HG03571 (cell line): ENCODE measurements around the gene SLC39A8.

Experiments
- ATAC-seq: cut with Tn5 transposase; IDR thresholded peaks from one replicate; pipeline ENCODE4 v1.9.1; 2021; ENCODE audit not compliant: unreplicated experiment

Gene SLC39A8

GRCh38 chr4:102341201-102341600, 4.1 kb downstream of the SLC39A8 start:
- ATAC-seq: no peak

DNA sequence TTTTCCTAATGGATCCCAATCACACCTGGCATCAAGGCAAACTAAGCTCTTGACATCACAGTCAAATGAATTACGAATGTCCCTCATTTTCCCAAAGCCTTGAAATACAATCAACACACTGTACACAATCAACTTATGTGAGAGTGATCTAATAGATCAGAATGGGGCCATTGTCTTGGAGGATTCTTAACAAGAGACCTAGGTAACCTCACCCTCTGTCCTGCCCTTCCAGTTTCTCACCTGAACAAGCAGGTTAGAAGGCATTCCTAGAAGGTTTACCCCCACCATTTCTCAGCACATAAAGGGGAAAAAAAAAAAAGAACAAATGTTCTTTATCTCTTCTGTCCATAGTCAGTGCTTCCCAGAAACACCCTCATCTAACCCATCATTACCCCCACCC, 6.3 kb downstream of the SLC39A8 start:
- no peak for ATAC-seq

DNA sequence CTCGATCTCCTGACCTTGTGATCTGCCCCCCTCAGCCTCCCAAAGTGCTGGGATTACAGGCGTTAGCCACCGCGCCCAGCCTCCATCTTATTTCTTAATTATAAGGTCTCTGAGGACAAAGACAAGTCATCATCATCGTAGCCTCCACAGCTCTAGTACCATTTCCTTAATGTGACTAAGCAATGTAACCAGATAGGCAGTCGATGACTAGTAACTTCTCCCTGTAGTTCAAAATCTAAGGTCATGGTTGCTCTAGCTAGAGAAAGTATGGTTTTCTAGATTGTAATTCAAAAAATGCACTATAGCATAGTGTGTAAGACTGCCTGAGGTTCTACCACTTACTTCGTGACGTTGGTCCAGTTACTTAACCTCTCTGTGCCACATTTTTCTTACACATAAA, 6.9 kb downstream of the SLC39A8 start:
- no peak for ATAC-seq

- ATAC-seq: no peak
These were observed 9.7 kb downstream of the SLC39A8 start for GRCh38 chr4:102335616-102336015.

DNA sequence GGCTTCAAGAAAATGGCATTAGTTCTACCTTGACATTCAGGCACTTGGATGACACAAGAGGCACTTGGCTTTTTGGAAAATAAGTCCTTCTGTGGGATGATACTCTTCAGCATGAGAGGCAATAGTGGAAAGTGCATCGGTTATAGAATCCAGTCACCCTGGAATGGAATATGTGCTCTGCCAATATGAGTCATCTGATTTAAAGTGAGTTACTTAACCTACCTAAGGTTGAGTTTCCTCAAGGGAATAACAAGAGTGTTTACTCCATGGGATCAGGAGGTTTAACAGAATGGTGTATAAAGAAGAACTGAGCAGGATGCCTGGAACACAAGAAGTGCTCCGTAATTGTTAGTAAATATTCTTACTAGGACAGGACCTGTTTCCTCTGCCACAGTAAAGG, 10.7 kb downstream of the SLC39A8 start:
- ATAC-seq: no peak

DNA sequence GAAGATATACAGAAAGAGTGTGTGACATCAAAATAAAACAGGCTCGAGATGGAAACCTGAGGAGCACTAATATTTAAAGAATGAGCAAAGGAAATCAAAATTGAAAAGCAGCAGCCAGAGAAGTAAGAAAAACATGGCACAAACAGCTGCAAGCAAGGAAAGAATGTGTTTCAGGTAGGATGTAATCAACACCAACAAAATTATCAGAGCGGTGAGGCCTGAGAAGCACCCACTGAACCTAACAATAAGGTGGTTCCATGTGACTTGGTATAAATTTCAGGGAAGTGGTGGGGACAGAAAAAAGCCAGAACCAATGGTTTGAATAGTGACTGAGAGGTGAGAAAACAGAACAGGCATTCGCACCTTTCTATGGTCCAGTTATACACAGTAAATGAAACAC, 11.5 kb downstream of the SLC39A8 start:
- ATAC-seq: no peak

DNA sequence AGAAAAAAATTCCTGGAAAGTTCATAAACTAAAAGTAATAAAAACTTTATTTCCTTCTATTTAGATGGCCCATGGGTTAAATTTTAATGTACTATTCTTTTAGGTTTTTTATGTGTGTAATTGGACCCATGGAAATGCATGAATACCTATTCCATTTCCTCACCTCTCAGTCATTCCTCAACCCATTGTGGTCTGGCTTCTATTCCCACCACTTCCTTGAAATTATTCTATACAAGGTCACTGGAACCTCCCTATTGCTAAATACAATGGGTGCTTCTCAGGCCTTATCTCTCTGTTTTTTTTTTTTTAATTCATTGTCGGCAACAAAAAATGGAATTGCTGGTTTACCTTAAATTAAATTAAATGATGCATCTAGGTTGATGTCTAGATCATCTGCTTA, 17.2 kb downstream of the SLC39A8 start:
- ATAC-seq: no peak

DNA sequence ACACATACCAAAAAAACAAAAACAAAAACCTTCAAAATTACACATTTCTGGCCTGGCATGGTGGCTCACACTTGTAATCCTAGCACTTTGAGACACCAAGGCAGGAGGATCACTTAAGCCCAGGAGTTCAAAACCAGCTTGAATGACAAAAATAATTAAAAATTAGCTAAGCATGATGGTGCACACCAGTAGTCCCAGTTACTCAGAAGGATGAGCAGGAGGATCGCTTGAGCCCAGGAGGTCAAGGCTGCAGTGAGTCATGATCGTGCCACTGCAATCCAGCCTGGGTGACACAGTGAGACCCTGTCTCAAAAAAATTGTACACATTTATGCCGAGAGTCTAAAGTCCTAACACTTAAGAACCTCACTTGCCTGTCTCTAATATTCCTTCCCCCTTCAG, 18.3 kb downstream of the SLC39A8 start:
- no peak for ATAC-seq

- ATAC-seq: no peak
These were observed 20.6 kb downstream of the SLC39A8 start for GRCh38 chr4:102324730-102325129.

DNA sequence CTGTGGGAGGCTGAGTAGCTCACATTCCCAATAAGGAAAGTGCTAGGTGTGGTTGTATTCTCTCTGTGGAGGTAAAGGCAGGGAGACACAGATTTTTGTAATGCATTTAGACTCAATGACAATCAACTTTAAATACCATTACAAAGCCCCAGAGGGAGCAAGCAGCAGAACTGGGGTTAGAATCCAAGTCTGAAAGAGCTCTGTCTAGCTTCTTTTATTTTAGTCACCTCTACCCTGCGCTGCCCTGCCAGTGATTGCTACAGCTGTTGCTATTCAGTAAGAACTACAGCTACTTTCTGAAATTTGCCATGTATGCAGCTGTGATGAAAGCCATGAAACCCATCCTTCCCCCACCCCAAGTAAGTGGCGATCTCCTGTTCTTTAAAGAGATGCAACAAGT, 22.5 kb downstream of the SLC39A8 start:
- no peak for ATAC-seq

GRCh38 chr4:102321260-102321995, 23.9 kb downstream of the SLC39A8 start:
- peak; percentile 85 for ATAC-seq

GRCh38 chr4:102319594-102319993, 25.7 kb downstream of the SLC39A8 start:
- ATAC-seq: no peak

GRCh38 chr4:102318526-102318925, 26.8 kb downstream of the SLC39A8 start:
- no peak for ATAC-seq

DNA sequence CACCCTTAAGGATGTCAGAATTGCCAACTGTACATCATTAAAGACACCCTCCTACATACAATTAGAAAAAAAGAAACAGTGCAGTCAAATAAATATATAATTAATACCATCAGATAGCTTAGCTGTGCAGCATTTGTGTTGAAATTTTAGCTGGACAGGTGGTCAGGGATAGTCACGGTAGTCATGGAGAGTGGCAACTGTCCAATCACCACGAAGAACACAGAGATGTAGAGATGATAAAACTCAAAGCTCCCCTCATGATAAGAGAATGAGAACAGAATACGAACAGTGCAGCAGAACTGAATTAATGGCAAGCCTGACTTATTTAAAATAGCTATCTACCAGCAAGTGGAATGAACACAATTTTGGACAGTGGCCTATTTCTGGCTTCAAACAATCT, 27.2 kb downstream of the SLC39A8 start:
- ATAC-seq: no peak

DNA sequence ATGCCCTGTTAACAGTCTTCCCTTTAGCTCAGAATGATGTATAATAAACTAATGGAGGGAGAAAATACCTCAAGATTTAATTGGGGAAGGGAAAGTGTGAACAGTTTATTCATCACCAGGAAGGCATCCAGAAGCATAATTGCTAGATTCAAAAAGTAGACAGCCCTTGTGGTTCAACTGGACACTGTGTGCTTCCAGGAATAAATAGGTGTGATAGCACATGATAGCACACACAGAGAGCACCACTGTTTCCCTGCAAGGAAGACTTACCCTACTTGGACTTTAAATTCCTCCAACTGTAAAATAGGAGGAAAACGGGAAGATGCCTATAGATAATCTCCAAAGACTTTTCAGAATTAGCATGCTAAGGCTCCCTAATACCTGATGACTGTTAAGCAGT, 27.8 kb downstream of the SLC39A8 start:
- no peak for ATAC-seq

- ATAC-seq: no peak
These were observed 28.7 kb downstream of the SLC39A8 start for GRCh38 chr4:102316585-102316984.

GRCh38 chr4:102315532-102315931, 29.8 kb downstream of the SLC39A8 start:
- no peak for ATAC-seq

GRCh38 chr4:102312417-102312816, 32.9 kb downstream of the SLC39A8 start:
- ATAC-seq: no peak

- ATAC-seq: no peak
These were observed 33.4 kb downstream of the SLC39A8 start for GRCh38 chr4:102311912-102312311.

DNA sequence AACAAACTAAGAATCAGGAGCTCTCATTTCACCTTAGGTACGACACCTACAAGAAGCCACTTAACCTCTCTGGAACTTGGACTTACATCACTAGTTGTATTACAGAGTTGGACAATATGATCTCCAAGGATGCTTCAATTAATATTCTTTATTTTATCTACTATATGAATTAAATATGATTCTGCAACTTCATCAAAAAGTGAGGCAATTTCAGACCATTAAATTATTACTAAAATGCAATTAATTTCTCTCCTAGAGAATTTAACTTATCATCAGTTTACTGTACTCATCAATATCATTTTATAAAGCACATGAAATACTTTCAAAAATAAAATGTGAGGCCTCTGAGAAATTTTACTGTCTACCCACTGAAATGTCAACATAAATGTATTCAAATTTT, 33.9 kb downstream of the SLC39A8 start:
- no peak for ATAC-seq

- no peak for ATAC-seq
These were observed 37.1 kb downstream of the SLC39A8 start for GRCh38 chr4:102308032-102308799.

GRCh38 chr4:102305666-102306065, 39.6 kb downstream of the SLC39A8 start:
- no peak for ATAC-seq

DNA sequence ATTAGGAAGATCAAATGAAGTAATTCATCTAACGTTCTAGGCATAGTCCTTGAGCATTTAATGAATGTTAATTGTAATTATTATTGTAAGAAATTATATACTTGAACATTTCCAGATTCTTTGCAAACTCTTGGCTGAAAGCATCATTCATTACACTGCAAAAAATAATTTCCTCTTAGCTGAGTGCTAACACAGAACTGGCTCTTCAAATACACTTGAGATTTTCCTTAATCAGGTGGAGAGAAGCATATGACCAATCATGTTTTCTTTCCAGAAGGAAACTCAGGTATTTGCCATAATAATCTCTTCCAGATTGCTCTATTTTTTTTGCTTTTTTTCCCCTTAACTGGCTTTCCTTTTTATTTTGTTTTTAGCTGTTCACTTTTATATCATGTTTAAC, 42.5 kb downstream of the SLC39A8 start:
- no peak for ATAC-seq
